ENCODE data around the gene ZNF576.
"Not testable (repeated sequence)": the region's sequence is repeated elsewhere in the genome, so short reads cannot be mapped to it uniquely, and the experiment has no call there.

ZNF576 gene

DNA sequence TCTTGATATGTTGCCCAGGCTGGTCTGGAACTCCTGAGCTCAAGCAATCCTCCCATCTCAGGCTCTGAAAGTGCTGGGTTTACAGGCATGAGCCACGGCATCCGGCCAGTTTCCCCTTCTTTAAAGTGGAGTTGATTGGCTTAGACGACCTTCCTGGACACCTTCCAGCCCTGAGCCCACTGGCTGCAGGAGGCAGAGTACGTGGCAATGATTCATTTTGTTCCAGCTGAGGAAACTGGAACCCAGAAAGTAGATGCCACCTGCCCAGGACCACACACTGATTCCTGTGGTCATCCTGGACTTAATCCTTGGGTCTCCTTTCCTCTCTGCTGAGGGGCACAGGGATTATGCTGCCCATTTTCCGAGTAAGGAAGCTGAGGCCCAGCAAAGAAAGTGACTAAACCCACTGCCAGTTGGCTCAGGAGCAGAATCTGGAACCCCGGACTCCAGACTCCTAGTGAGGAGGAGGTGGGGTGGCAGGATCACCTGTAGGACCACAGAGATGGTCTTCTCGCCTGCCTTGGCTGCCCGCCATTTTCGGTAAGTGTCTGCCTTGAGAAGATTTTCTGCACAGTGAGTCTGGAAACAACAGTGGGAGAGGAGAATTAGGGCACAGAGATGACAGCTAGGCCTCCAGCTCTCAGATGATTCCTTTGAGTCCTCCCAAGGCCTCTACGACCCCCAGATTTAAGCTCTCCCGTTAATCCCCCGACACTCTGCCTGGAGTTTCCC is 21.8 kb upstream of the ZNF576 start:
- in situ Hi-C loops (cut with HindIII; ENCODE audit: low sequenced_read_pairs), result loop anchor here (5.0 kb wide), 1 partner anchor 37 kb away; no protein-coding TSS in a partner anchor

DNA sequence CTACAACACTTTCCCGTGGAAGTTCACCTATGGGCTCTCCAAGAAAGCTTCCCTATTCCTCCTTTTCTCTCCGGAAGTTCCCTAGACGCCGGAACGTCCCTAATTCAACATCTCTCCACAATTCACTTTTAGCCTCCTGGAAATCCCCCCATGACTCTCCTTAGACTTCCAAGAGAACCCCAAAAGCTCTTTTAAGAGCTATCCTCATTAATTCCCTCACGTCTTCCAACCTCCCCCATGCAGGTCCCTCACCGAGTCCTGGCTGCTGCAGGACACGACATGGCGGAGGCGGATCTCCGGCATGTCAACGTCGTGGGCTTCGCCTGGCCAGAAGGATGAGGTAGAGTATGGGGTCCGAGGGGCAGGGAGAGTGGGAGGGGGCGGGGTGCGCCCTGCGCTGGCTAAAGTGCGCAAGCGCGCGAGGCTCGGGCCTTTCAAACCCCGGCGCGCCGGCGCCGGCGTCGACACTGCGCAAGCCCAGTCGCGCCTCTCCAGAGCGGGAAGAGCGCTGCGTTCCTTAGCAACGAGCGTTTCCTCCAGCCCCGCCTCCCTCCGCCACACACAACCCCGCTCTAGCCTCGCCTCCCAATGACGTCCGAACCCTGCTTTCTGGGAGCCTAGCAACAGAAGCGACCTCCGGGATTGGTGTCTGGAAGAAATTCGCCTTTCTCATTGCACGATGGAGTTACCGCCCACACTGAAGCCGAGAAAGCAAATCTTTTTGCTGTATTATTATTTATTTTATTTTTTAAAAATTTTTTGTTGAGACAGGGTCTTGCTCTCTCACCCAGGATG is 21.0 kb upstream of the ZNF576 start, which contains the start of the genes PINLYP and XRCC1:
Gene PINLYP, plus strand, starts transcription at position 646 of the 795 bp plus-strand sequence. CDS start 1,391 bp downstream, outside the sequence.
Gene XRCC1, minus strand, starts transcription at position 372 of the 795 bp plus-strand sequence. Its CDS starts 69 bp downstream, at position 303.
- in situ Hi-C loops (cut with HindIII; ENCODE audit: low sequenced_read_pairs), result loop anchor here (5.0 kb wide), 1 partner anchor 38 kb away; no protein-coding TSS in a partner anchor

- in situ Hi-C loops (cut with HindIII; ENCODE audit: low sequenced_read_pairs), result loop anchor here (5.0 kb wide), 1 partner anchor 39 kb away; no protein-coding TSS in a partner anchor
These were observed 20.2 kb upstream of the ZNF576 start for GRCh38 chr19:43575955-43576878.

DNA sequence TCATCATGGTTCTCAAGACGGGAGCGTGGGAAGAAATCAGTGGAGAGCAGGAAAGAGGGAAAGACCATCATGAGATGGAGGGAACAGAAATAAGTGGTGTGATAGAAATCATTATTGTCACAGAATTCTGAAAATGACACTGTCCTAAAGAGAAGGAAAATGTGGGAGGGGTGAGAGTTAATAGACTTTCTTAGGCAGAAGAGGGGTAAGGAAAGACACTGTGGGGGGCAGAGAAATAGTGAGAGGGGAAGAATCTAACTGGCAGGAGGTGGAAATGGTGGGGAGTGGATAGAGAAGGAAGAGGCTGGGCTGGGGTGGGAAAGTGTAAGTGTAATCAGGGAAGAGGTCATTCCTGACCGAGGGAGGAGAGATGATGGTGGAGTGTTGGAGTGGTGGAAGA is 17.6 kb upstream of the ZNF576 start:
- in situ Hi-C loops (cut with HindIII; ENCODE audit: low sequenced_read_pairs), result loop anchor here (5.0 kb wide), 1 partner anchor 41 kb away; no protein-coding TSS in a partner anchor

DNA sequence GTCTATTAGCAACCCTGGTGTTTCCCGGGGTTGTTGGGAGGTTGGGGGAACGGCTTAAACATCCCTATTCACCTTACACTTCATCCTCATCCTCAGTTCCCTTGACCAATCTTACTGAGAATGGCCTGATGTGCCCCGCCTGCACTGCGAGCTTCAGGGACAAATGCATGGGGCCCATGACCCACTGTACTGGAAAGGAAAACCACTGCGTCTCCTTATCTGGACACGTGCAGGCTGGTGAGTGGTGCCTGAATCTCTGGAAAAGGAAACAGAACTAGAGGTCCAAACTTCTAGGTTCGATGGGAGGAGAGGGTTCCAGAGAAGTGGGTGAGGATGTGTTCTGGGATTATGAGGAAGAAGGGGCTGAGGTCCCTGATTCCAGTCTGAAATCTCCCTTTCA is 14.9 kb upstream of the ZNF576 start:
- in situ Hi-C loops (cut with HindIII; ENCODE audit: low sequenced_read_pairs), result no loop called here

DNA sequence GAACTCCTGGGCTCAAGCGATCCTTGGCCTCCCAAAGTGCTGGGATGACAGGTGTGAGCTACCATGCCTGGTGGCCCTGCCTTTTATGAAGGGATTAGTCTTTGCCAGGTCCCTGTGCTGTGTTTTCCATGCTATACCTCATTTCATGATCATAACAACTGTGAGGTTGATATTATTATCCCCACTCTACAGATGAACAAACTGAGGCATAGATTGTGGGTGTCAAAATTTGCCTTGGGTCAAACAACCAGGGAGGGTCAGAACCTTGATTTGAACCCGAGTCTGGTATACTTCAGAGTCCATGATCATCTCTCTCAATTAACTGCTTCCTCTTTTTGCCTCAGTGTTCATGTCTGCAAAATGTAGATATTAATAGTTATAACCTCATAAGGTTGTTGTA is 13.9 kb upstream of the ZNF576 start:
- in situ Hi-C loops (cut with HindIII; ENCODE audit: low sequenced_read_pairs), result no loop called here

DNA sequence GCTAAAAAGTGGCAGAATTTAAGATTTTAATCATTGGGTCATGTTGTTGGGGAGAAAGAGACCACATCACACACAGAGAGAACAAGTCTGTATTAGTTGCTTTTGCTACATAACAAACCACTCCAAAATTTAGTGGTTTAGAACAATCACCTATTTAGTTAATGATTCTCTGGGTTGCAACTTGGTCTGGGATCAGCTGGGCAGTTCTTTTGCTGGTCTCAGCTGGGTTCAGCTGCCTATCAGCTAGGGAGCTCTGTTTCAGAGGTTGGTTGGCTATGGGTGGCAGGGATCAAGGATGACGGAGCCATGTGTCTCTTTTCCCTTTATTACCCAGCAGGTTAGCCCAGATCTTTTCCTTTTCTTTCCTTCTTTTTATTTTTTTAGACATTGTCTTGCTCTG is 11.9 kb upstream of the ZNF576 start:
- in situ Hi-C loops (cut with HindIII; ENCODE audit: low sequenced_read_pairs), result no loop called here

- in situ Hi-C loops (cut with HindIII; ENCODE audit: low sequenced_read_pairs), result no loop called here
These were observed 10.0 kb upstream of the ZNF576 start for GRCh38 chr19:43586346-43586745.

GRCh38 chr19:43587029-43587428 is 9.4 kb upstream of the ZNF576 start:
- in situ Hi-C loops (cut with HindIII; ENCODE audit: low sequenced_read_pairs), result not testable (repeated sequence)

DNA sequence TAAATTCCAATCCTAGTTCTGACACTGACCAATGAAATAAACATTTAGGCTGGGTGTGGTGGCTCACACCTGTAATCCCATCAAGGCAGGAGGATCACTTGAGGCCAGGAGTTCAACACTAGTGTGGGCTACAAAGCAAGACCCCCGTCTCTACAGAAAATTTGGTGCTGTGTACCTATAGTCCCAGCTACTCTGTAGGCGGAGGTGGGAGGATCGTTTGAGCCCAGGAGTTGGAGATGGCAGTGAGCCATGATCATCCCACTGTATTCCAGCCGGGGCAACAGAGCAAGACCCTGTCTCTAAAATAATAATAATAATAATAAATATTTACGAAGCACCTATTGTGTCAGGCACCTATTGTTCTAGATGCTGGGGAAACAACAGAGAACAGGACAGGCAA is 7.1 kb upstream of the ZNF576 start:
- in situ Hi-C loops (cut with HindIII; ENCODE audit: low sequenced_read_pairs), result no loop called here

GRCh38 chr19:43589678-43590077 is 6.7 kb upstream of the ZNF576 start:
- in situ Hi-C loops (cut with HindIII; ENCODE audit: low sequenced_read_pairs), result no loop called here

DNA sequence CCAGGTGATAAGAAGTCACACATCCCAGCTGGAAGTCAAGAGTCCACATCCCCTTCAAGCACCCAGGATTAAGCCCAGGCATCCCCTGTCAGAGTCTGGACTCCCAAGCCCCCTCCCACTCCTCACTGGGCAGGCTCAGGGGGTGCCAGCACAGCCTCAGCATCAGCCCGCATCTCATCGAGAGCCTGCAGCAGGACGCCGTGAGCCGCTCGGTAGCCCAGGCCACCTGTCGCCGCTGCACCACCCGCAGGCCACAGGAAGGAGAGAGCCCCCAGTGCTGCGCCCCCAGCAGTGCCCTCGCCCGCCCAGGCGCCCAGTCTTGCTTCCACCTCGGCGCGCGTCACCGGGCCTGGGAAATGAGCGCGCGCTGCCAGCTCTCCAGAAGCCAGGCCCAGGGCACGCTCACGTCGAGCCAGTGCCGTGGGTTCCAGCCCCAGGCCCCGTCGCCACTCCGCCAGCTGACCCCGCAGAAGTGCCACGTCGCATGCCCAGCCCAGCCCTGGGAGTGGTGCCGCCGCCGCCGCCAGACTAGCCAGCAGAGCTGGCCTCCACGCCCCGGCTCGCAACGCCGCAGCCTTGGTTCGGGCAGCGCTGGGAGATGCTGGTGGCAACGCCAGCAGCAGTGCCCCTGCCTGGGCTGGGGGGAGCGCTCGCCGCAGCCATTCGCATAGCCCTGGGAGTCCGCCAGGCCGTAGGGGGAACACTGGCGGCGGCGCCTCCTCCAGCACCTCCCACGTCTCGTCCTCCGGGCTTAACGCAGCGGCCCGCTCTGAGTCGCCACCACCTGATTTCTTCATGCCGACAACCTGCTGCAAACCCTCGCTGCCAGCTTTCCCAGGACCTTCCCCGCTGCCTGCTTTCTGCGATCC is 4.3 kb upstream of the ZNF576 start:
- in situ Hi-C loops (cut with HindIII; ENCODE audit: low sequenced_read_pairs), result no loop called here

- in situ Hi-C loops (cut with HindIII; ENCODE audit: low sequenced_read_pairs), result no loop called here
These were observed 3.5 kb upstream of the ZNF576 start for GRCh38 chr19:43592800-43593350.

DNA sequence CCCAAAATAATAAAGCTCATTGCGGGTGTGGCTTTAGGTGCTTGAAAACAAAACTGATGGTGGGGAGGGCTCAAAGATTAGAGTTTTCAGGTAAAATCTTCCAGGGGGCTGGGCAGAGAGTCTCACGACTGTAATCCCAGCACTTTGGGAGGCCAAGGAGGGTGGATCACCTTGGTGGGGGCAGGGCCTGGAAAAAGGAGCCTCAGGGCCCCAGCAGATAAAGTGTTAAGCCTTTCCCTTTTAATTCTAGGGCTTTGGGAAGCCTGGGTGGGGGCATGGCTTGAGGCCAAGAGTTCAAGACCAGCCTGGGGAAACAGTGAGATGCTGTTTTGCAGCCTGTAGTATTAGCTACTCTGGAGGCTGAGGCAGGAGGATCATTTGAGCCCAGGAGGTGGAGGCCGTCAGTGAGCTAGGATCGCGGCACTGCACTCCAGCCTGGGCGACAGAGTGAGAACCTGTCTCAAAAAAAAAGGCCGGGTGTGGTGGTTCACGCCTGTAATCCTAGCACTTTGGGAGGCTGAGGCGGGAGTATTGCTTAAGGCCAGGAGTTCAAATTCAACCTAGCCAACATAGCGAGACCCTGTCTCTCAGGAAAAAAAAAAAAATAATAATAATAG is 2.2 kb upstream of the ZNF576 start:
- in situ Hi-C loops (cut with HindIII; ENCODE audit: low sequenced_read_pairs), result no loop called here

GRCh38 chr19:43594710-43595604 is 1.4 kb upstream of the ZNF576 start:
- in situ Hi-C loops (cut with HindIII; ENCODE audit: low sequenced_read_pairs), result no loop called here

GRCh38 chr19:43595605-43595998 is 793 bp upstream of the ZNF576 start:
- in situ Hi-C loops (cut with HindIII; ENCODE audit: low sequenced_read_pairs), result no loop called here

GRCh38 chr19:43596842-43597461 is 557 bp downstream of the ZNF576 start:
- in situ Hi-C loops (cut with HindIII; ENCODE audit: low sequenced_read_pairs), result no loop called here

DNA sequence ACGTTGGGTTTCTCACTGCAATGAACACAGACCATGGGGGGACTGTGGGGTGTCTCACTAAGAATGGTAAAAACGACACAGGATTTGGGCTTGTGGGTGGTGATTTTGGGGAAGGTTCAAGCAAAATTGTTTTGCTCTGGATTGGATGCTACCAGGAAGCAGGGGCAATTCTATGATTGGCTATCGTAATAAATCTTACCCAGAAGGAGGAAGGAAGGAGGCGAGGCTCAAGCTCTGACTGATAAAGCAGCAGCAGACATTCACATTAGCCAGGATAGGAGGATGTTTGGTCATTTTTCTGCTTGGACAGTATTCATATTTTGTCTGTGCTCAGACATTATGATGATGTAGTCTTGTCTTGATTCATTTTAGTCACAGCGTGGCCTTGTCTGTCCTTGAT is 1.5 kb downstream of the ZNF576 start:
- in situ Hi-C loops (cut with HindIII; ENCODE audit: low sequenced_read_pairs), result no loop called here
